Motor neuron (in vitro differentiated cells): ENCODE measurements around the gene MTERF1. TPM values are rescaled to one million over a fixed set of nuclear protein-coding genes. Genes with fewer than 3 reads are reported as not detected.
A peak's percentile ranks its signal among the peaks of the same experiment; 100 is the strongest.
"Not testable (repeated sequence)": the region's sequence is repeated elsewhere in the genome, so short reads cannot be mapped to it uniquely, and the experiment has no call there.

ENCODE experiments used
- ATAC-seq, 8 experiments: fragments of 200-7000 bp; cut with Tn5 transposase; replicated peaks in 6 of 8; 2 replicates each; pipeline ENCODE4 v1.8.0; 2021; ENCODE audit warnings: mild to moderate bottlenecking in 8 of 8, moderate library complexity in 8 of 8
- H3K27ac ChIP-seq, 2 donors: fragments of 250-450 bp; sonication (Bioruptor Pico); 2 replicates each; pipeline ENCODE4 v1.9.0; 2021; ENCODE audit warnings: antibody characterized with exemption in 2 of 2, mild to moderate bottlenecking in 2 of 2, moderate library complexity in 1 of 2
- H3K4me1 ChIP-seq, 2 donors: fragments of 250-450 bp; sonication (Bioruptor Pico); replicated peaks in 1 of 2; 2 replicates each; pipeline ENCODE4 v1.6.1; 2021; ENCODE audit warnings: antibody characterized with exemption in 2 of 2, mild to moderate bottlenecking in 2 of 2, moderate library complexity in 1 of 2
- H3K4me3 ChIP-seq, 5 donors: fragments of 250-450 bp; sonication (Bioruptor Pico); 2 replicates each; pipeline ENCODE4 v1.9.0; 2021; ENCODE audit warnings: antibody characterized with exemption in 5 of 5, mild to moderate bottlenecking in 5 of 5, moderate library complexity in 4 of 5
- WGBS, 10 experiments: fragments of 450-650 bp; shearing (Covaris generic); methylation state at CpG; one replicate each; pipeline ENCODE4 v1.0.0; 2022; 5-methylcytosine and 5-hydroxymethylcytosine counted together
- in situ Hi-C, 9 experiments: fragments of 400-800 bp; cut with MboI; loops; one replicate each; pipeline ENCODE4 v1.15.0; 2021; ENCODE audit warnings: low sequenced_read_pairs in 9 of 9, low pct_unique_long_range_greater_than_20kb in 2 of 9; ENCODE audit not compliant: unreplicated experiment in 9 of 9
- total RNA-seq, 8 experiments: library from RNA; unstranded; fragments of 300-600 nt; gene quantifications; 2 replicates each; pipeline versions ENCODE4 v1.2.3 to v1.2.4, GENCODE V29; 2022

MTERF1 gene
- total RNA-seq, 8 experiments from 2014 or later, result 12.3 to 22.3 (median 15.8) TPM

GRCh38 chr7:91898240-91898992, 17.9 kb upstream of the MTERF1 start:
- 43 to 94% (median 80%) methylated on average over 4 to 10 of the region's 10 CpGs for WGBS, 10 experiments
- in situ Hi-C loops, result loop anchor here in 2 of 9 experiments (25.0 kb wide), 2 partner anchors 139 to 811 kb away; no protein-coding TSS in a partner anchor
- Histone ChIP-seq H3K27ac (no peak overlapping the region), H3K4me1 (no peaks in the 10 kb centered on the region), H3K4me3 (no peak overlapping the region)
- ATAC-seq, result no peak

DNA sequence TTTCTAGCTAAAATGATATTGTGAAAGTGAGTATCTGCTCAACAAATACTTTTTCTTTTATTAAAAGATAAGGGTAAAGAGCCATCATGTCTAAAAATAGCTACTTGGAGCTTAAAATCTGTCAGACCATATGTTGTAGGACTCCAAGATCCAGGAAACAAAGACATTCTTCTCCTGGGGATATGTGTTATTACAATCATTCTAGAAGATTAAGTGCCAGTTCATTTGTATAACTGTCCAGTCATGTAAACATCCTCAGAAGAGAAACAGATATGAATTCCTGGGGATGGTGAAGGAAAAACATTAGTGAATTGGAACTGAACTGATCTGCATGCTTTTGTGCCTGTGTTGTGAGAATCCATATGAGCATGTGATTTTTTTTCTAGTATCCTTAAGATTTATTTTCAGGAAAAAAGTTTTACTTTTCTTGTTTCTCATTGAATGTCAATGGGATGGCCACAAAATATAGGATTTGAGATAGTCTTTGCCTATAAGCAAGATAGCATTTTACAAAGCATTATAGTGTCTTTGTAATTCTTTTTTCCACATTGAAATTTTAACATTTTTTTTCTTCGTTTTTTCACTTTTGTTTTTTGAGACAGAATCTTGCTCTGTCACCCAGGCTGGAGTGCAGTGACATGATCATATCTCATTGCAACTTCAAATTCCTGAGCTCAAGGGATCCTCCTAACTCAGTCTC, 14.4 kb upstream of the MTERF1 start:
- in situ Hi-C loops, result loop anchor here in 2 of 9 experiments (25.0 kb wide), 2 partner anchors 142 to 808 kb away; no protein-coding TSS in a partner anchor
- WGBS, 10 experiments, result 0 to 100% (median 54%) methylated on average over 1 of the region's 1 CpG; no CpG with 5 or more reads in 2 of the 10 experiments
- Histone ChIP-seq H3K4me1 (no peaks in the 10 kb centered on the region), H3K4me3 (no peak overlapping the region), H3K27ac (no peak overlapping the region)
- ATAC-seq, result peak in 4 of 8 experiments; percentile 6 to 59 (median 49)

GRCh38 chr7:91893699-91894098, 13.2 kb upstream of the MTERF1 start:
- ATAC-seq, H3K4me1 ChIP-seq, H3K27ac ChIP-seq, H3K4me3 ChIP-seq: not testable (repeated sequence)
- 50 to 100% (median 100%) methylated on average over 1 to 3 of the region's 5 CpGs; no CpG with 5 or more reads in 2 of the 10 experiments for WGBS, 10 experiments
- in situ Hi-C loops, result loop anchor here in 2 of 9 experiments (25.0 kb wide), 2 partner anchors 144 to 806 kb away; no protein-coding TSS in a partner anchor

DNA sequence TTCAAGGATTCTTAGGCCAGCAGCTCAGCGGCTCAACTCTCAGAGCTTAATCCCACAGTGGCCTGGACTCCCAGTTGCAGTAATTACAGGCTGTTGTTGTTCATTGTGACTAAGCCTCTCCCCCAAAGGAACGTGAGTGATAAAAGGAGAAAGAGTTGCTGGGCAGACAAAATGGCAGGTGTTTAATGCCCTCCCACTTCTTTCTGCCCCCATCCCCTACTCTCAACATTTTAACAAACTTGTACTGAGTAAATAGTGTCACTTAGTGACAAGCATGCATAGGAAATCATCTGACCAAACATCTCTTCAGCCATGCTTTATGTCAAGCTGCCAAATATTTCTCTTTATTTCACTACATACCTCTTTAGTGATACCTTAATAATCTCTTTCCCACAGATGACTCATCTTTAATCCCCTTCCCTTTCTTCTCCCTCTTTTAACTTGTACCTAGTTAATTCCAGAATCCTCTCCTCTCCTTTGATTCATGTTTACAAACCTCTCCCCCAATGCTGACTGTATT, 12.4 kb upstream of the MTERF1 start:
- Histone ChIP-seq H3K27ac (no peak overlapping the region), H3K4me1 (no peaks in the 10 kb centered on the region), H3K4me3 (no peak overlapping the region)
- WGBS, 10 experiments, result 0 to 54% (median 33%) methylated on average over 1 to 2 of the region's 2 CpGs; no CpG with 5 or more reads in 4 of the 10 experiments
- in situ Hi-C loops, result loop anchor here in 2 of 9 experiments (25.0 kb wide), 2 partner anchors 144 to 806 kb away; no protein-coding TSS in a partner anchor
- peak in 2 of 8 experiments; percentile 32 to 87 for ATAC-seq

GRCh38 chr7:91892099-91892705, 11.7 kb upstream of the MTERF1 start:
- H3K4me1 ChIP-seq, result no peaks in the 10 kb centered on the region
- in situ Hi-C loops, result loop anchor here in 2 of 9 experiments (25.0 kb wide), 2 partner anchors 145 to 805 kb away; no protein-coding TSS in a partner anchor
- WGBS, 10 experiments, result 11 to 100% (median 57%) methylated on average over 1 to 3 of the region's 3 CpGs; no CpG with 5 or more reads in 2 of the 10 experiments
- no peak overlapping the region for H3K27ac ChIP-seq
- H3K4me3 ChIP-seq, result no peak overlapping the region
- peak in 1 of 8 experiments; percentile 54 for ATAC-seq

GRCh38 chr7:91888271-91889175, 8.0 kb upstream of the MTERF1 start:
- H3K4me3 ChIP-seq, ATAC-seq, H3K27ac ChIP-seq, H3K4me1 ChIP-seq: not testable (repeated sequence)
- in situ Hi-C loops, result loop anchor here in 2 of 9 experiments (25.0 kb wide), 2 partner anchors 149 to 801 kb away; no protein-coding TSS in a partner anchor
- 100% methylated on average over 4 of the region's 60 CpGs; no CpG with 5 or more reads in 9 of the 10 experiments for WGBS, 10 experiments

DNA sequence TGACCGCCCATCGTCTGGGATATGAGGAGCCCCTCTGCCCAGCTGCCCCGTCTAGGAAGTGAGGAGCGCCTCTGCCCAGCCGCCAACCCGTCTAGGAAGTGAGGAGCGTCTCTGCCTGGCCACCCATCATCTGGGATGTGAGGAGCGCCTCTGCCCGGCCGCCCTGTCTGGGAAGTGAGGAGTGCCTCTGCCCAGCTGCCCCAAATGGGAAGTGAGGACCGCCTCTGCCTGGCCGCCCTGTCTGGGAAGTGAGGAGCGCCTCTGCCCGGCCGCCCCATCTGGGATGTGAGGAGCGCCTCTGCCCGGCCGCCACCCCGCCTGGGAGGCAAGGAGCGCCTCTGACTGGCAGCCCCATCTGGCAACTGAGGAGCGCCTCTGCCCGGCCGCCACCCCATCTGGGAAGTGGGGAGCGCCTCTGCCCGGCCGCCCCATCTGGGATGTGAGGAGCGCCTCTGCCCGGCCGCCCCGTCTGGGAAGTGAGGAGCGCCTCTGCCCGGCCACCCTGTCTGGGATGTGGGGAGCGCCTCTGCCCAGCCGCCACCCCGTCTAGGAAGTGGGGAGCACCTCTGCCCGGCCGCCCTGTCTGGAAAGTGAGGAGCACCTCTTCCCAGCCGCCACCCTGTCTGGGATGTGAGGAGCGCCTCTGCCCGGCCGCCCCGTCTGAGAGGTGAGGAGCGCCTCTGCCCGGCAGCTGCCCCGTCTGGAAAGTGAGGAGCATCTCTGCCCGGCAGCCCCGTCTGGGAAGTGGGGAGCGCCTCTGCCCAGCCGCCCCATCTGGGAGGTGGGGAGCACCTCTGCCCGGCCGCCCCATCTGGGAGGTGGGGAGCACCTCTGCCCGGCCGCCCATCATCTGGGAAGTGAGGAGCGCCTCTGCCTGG, 7.1 kb upstream of the MTERF1 start:
- H3K4me3 ChIP-seq, H3K4me1 ChIP-seq, ATAC-seq, H3K27ac ChIP-seq: not testable (repeated sequence)
- 90 to 100% methylated on average over 2 to 3 of the region's 54 CpGs; no CpG with 5 or more reads in 8 of the 10 experiments for WGBS, 10 experiments
- in situ Hi-C loops, result loop anchor here in 2 of 9 experiments (25.0 kb wide), 2 partner anchors 150 to 800 kb away; no protein-coding TSS in a partner anchor

GRCh38 chr7:91883676-91884362, 3.3 kb upstream of the MTERF1 start:
- Histone ChIP-seq H3K4me3 (no peak overlapping the region), H3K4me1 (peaks cover 0 to 7% of the 10 kb centered on the region in 2 donors), H3K27ac (no peak overlapping the region)
- in situ Hi-C loops, result loop anchor here in 2 of 9 experiments (25.0 kb wide), 2 partner anchors 153 to 797 kb away; no protein-coding TSS in a partner anchor
- whole genome bisulfite sequencing, 10 experiments, result 71 to 100% (median 78%) methylated on average over 1 of the region's 1 CpG; no CpG with 5 or more reads in 6 of the 10 experiments
- no peak for ATAC-seq

GRCh38 chr7:91880016-91880412, 488 bp downstream of the MTERF1 start:
- Histone ChIP-seq H3K27ac (no peak overlapping the region), H3K4me3 (peak overlapping the region; percentile 56 to 75 (median 67)), H3K4me1 (peaks cover 0 to 7% of the 10 kb centered on the region in 2 donors)
- in situ Hi-C loops, result loop anchor here in 2 of 9 experiments (25.0 kb wide), 2 partner anchors 157 to 793 kb away; no protein-coding TSS in a partner anchor
- WGBS, 10 experiments, result 0 to 20% (median 8%) methylated on average over 2 to 9 of the region's 9 CpGs; no CpG with 5 or more reads in 2 of the 10 experiments
- peak in 3 of 8 experiments; percentile 3 to 6 (median 5) for ATAC-seq

- peak in 1 of 8 experiments; percentile 7 for ATAC-seq
- in situ Hi-C loops, result loop anchor here in 2 of 9 experiments (25.0 kb wide), 2 partner anchors 161 to 789 kb away; no protein-coding TSS in a partner anchor
- H3K4me1 ChIP-seq, result peaks cover 0 to 7% of the 10 kb centered on the region in 2 donors
- H3K4me3 ChIP-seq, result no peak overlapping the region
- 42 to 92% (median 74%) methylated on average over 2 to 4 of the region's 4 CpGs for WGBS, 10 experiments
- no peak overlapping the region for H3K27ac ChIP-seq
These were observed 3.9 kb downstream of the MTERF1 start for GRCh38 chr7:91876391-91877133.
